Ascending aorta (tissue), 2 donors: ENCODE data around the gene MMP8. TPM values are rescaled to one million over a fixed set of nuclear protein-coding genes. Genes with fewer than 3 reads are reported as not detected.

Source experiments
- DNase-seq, 2 donors: peaks; one replicate each; pipeline ENCODE4 v3.0.0-alpha.2; 2019; ENCODE audit warnings: low spot score in 2 of 2
- H3K27ac ChIP-seq, 2 donors: fragments of 200-600 bp; sonication (generic); one replicate each; pipeline ENCODE4 v1.5.1; 2016 to 2017; ENCODE audit warnings: mild to moderate bottlenecking in 1 of 2
- H3K27me3 ChIP-seq: fragments of 200-600 bp; sonication (generic); one replicate; pipeline ENCODE4 v1.5.1; 2017
- H3K36me3 ChIP-seq, 2 donors: fragments of 200-600 bp; sonication (generic); one replicate each; pipeline ENCODE4 v1.5.1; 2016
- H3K4me1 ChIP-seq, 2 donors: fragments of 200-600 bp; sonication (generic); one replicate each; pipeline ENCODE4 v1.5.1; 2016 to 2017; ENCODE audit warnings: mild to moderate bottlenecking in 1 of 2
- H3K4me3 ChIP-seq, 2 donors: fragments of 200-600 bp; sonication (generic); one replicate each; pipeline ENCODE4 v1.5.1; 2016 to 2017; ENCODE audit warnings: mild to moderate bottlenecking in 1 of 2
- H3K9me3 ChIP-seq, 2 donors: fragments of 200-600 bp; sonication (generic); one replicate each; pipeline ENCODE4 v1.5.1; 2016
- intact Hi-C: fragments of 100-400 bp; cut with DNase I; formaldehyde crosslinking; loops from one replicate; pipeline ENCODE4 v1.15.1; 2023
- total RNA-seq: library from RNA; depleted of rRNA; stranded (reverse); fragments of >200 nt; gene quantifications from one replicate; pipeline ENCODE4 v1.1.0, GENCODE V29; 2016
- TF ChIP-seq, protein P1 (sequence below), 3 experiments: fragments of 200-600 bp in 2 of 3; fragments of 450-650 bp in 1 of 3; sonication (generic) in 2 of 3; IDR thresholded peaks; one replicate each; pipeline ENCODE4 v1.5.1; 2016 to 2019; ENCODE audit warnings: antibody characterized with exemption in 3 of 3, mild to moderate bottlenecking in 1 of 3, moderate library complexity in 1 of 3

Gene MMP8
- total RNA-seq, 1 donor from 2014 or later, result not detected

DNA sequence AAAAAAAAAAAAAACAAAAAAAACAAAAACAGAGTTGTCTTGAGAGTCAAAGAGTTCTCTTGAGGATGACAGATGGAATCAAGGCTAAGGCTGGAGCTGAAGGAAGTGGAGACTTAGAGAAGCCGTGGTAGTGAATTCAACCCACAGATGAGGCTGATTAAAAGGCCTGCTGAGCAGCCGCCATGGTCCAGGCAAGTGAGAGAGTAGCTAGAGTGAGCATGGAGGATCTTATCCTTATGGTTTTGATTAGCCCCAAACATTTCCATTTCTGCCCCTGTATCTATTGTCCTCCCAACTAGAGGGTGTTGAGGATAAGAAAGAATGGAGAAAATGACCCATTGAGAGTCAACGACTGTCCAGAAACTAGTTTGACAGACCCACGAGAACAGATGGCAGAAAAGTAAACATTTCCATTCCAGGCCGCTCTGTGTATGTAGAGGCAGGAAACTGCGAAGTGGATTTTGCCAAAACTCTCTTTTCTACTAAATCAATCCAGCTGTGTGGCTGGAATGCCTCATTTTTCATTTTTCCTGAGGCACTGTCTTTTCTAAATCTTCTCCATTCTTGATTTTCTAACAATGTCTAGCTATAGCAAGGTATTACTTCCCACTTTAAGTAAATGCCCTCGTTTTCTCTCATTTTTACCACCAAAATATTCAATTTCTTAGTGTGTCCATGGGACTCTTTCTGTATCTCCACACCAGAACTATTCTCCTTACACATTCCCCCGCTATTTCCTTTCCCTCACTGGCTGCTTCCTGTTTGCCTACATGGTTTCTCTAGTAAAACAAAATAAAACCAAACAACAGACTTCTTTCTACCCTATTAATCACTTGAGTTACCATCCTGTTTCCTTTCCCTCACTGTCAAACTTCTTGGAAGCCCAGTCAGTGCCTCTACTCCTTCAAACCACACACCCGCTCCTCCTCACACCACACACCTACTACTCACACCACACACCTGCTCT is 5.4 kb upstream of the MMP8 start:
- TF ChIP-seq, protein P1, sequence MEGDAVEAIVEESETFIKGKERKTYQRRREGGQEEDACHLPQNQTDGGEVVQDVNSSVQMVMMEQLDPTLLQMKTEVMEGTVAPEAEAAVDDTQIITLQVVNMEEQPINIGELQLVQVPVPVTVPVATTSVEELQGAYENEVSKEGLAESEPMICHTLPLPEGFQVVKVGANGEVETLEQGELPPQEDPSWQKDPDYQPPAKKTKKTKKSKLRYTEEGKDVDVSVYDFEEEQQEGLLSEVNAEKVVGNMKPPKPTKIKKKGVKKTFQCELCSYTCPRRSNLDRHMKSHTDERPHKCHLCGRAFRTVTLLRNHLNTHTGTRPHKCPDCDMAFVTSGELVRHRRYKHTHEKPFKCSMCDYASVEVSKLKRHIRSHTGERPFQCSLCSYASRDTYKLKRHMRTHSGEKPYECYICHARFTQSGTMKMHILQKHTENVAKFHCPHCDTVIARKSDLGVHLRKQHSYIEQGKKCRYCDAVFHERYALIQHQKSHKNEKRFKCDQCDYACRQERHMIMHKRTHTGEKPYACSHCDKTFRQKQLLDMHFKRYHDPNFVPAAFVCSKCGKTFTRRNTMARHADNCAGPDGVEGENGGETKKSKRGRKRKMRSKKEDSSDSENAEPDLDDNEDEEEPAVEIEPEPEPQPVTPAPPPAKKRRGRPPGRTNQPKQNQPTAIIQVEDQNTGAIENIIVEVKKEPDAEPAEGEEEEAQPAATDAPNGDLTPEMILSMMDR (IDR thresholded peaks at IDR 0.05), result no peak
- no peak overlapping the region for H3K4me3 ChIP-seq
- H3K27me3 ChIP-seq, result no peaks in the 10 kb centered on the region
- no peak overlapping the region for H3K27ac ChIP-seq
- H3K4me1 ChIP-seq, result no peaks in the 10 kb centered on the region
- intact Hi-C loops, result no loop called here
- no peaks in the 10 kb centered on the region for H3K9me3 ChIP-seq
- no peak for DNase-seq
- no peaks in the 10 kb centered on the region for H3K36me3 ChIP-seq

GRCh38 chr11:102727890-102728289 is 3.1 kb upstream of the MMP8 start:
- TF ChIP-seq, protein P1 (IDR thresholded peaks at IDR 0.05), result no peak
- intact Hi-C loops, result no loop called here
- Histone ChIP-seq H3K27ac (no peak overlapping the region), H3K27me3 (no peaks in the 10 kb centered on the region), H3K36me3 (no peaks in the 10 kb centered on the region), H3K9me3 (no peaks in the 10 kb centered on the region), H3K4me3 (no peak overlapping the region), H3K4me1 (no peaks in the 10 kb centered on the region)
- no peak for DNase-seq

DNA sequence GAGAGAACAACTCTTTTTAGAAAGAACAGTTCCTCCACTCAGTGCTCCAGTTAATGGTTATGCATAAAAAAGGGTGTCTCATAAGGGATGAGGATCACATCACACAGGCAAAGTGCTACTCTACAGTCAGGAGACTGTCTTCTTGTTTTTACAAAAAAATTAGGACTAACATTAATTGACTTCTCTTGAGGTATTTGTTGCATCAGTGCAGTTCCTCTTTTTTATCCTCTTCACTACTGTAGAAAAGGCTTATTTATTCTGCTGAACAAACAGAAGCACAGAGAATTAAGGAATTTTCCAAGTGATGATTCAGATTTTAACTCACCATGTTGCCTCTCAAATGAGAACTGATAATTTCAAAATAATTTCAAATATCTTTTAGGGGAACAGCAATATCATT is 1.9 kb downstream of the MMP8 start:
- H3K27me3 ChIP-seq, result no peaks in the 10 kb centered on the region
- H3K4me3 ChIP-seq, result no peak overlapping the region
- H3K36me3 ChIP-seq, result no peaks in the 10 kb centered on the region
- no peak overlapping the region for H3K27ac ChIP-seq
- H3K9me3 ChIP-seq, result no peaks in the 10 kb centered on the region
- intact Hi-C loops, result no loop called here
- TF ChIP-seq, protein P1 (IDR thresholded peaks at IDR 0.05), result no peak
- H3K4me1 ChIP-seq, result no peaks in the 10 kb centered on the region
- no peak for DNase-seq

GRCh38 chr11:102719620-102720277 is 5.0 kb downstream of the MMP8 start:
- TF ChIP-seq, protein P1 (IDR thresholded peaks at IDR 0.05), result no peak
- Histone ChIP-seq H3K4me3 (no peak overlapping the region), H3K27me3 (no peaks in the 10 kb centered on the region), H3K36me3 (no peaks in the 10 kb centered on the region), H3K9me3 (no peaks in the 10 kb centered on the region), H3K27ac (no peak overlapping the region), H3K4me1 (no peaks in the 10 kb centered on the region)
- intact Hi-C loops, result no loop called here
- no peak for DNase-seq

DNA sequence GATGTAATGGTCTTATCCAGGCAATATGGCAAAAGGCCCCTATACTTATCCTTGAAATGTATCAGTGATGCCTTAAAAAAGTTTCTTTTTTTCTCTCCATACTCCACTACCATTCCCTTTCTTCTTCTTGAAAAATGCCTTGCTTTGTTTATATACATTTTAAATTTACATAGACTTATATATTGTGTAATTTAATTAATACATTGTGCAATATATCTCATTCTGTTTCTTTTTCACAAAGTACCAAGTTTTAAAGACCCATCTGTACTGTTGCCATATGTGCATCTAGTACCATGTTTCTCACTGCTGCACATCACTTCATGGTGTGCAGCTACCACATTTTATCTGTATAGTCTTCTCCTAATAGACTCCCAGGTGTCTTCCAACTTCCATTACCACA is 7.5 kb downstream of the MMP8 start:
- Histone ChIP-seq H3K27ac (no peak overlapping the region), H3K4me1 (no peaks in the 10 kb centered on the region), H3K27me3 (no peaks in the 10 kb centered on the region), H3K9me3 (no peaks in the 10 kb centered on the region), H3K4me3 (no peak overlapping the region), H3K36me3 (no peaks in the 10 kb centered on the region)
- intact Hi-C loops, result no loop called here
- TF ChIP-seq, protein P1 (IDR thresholded peaks at IDR 0.05), result no peak
- no peak for DNase-seq
